Natural killer cell (primary cell): ENCODE results near the gene ANXA10. TPM values are rescaled to one million over a fixed set of nuclear protein-coding genes. Genes with fewer than 3 reads are reported as not detected.

Experiments
- ATAC-seq, 3 donors: fragments of 150-1000 bp in 2 of 3; fragments of 200-7000 bp in 1 of 3; cut with Tn5 transposase; 1 replicate in 1 of 3; 2 replicates in 2 of 3; pipeline ENCODE4 v1.10.0; 2021; ENCODE audit warnings: mild to moderate bottlenecking in 2 of 3, moderate library complexity in 2 of 3
- DNase-seq, 2 donors: peaks; one replicate each; pipeline versions ENCODE4 v3.0.0 to v3.0.0-alpha.2; 2013 to 2021; ENCODE audit warnings: mixed read lengths in 1 of 2
- H3K27ac ChIP-seq: one replicate; pipeline ENCODE4 v1.5.1; 2013; ENCODE audit warnings: mild to moderate bottlenecking, low read length
- H3K27me3 ChIP-seq: one replicate; pipeline ENCODE4 v1.6.1; 2013; ENCODE audit warnings: low read length; ENCODE audit not compliant: control insufficient read depth, insufficient read depth
- H3K36me3 ChIP-seq: one replicate; pipeline ENCODE4 v1.6.1; 2013; ENCODE audit warnings: low read length; ENCODE audit not compliant: control insufficient read depth, insufficient read depth
- H3K4me1 ChIP-seq: one replicate; pipeline ENCODE4 v1.6.1; 2013; ENCODE audit warnings: low read length; ENCODE audit not compliant: control insufficient read depth, insufficient read depth
- H3K4me3 ChIP-seq: one replicate; pipeline ENCODE4 v1.5.1; 2013; ENCODE audit warnings: low read length
- H3K9me3 ChIP-seq: one replicate; pipeline ENCODE4 v1.6.1; 2013; ENCODE audit warnings: low read length; ENCODE audit not compliant: control insufficient read depth, insufficient read depth
- H3K27ac Mint-ChIP-seq, 2 donors: one replicate each; pipeline ENCODE4 v1.8.0; 2022; ENCODE audit warnings: mild to moderate bottlenecking in 2 of 2, mixed read lengths in 2 of 2, moderate library complexity in 1 of 2
- H3K27me3 Mint-ChIP-seq, 2 donors: one replicate each; pipeline ENCODE4 v1.8.0; 2022; ENCODE audit warnings: low read depth in 2 of 2, mixed read lengths in 2 of 2
- H3K36me3 Mint-ChIP-seq: one replicate; pipeline ENCODE4 v1.8.0; 2022; ENCODE audit warnings: mixed read lengths
- H3K4me1 Mint-ChIP-seq, 2 donors: one replicate each; pipeline ENCODE4 v1.8.0; 2022; ENCODE audit warnings: mixed read lengths in 2 of 2
- H3K4me3 Mint-ChIP-seq: one replicate; pipeline ENCODE4 v1.8.0; 2022; ENCODE audit warnings: mild to moderate bottlenecking, moderate library complexity, mixed read lengths
- H3K9me3 Mint-ChIP-seq, 2 donors: one replicate each; pipeline ENCODE4 v1.8.0; 2022; ENCODE audit warnings: mixed read lengths in 2 of 2
- WGBS: methylation state at CpG from one replicate; pipeline ENCODE4 v1.1.7; 2013; ENCODE audit warnings: missing lambda C conversion rate; ENCODE audit not compliant: insufficient coverage; 5-methylcytosine and 5-hydroxymethylcytosine counted together
- intact Hi-C: fragments of 100-400 bp; cut with micrococcal nuclease; formaldehyde crosslinking; loops from one replicate; pipeline ENCODE4 v1.14.2; 2022
- total RNA-seq, 4 donors: library from RNA; stranded (reverse); fragments of 120-200 nt in 1 of 4; gene quantifications; one replicate each; pipeline versions ENCODE4 v1.2.3 to v1.2.4, GENCODE V29; 2013 to 2022
- TF ChIP-seq, protein P1 (sequence below): fragments of 200-600 bp; IDR thresholded peaks from one replicate; pipeline ENCODE4 v1.8.0; 2022; ENCODE audit warnings: antibody characterized with exemption

The ANXA10 gene
- total RNA-seq, 3 donors from 2014 or later (not counting 1 experiment from before 2014, with no cell fraction given) = not detected

DNA sequence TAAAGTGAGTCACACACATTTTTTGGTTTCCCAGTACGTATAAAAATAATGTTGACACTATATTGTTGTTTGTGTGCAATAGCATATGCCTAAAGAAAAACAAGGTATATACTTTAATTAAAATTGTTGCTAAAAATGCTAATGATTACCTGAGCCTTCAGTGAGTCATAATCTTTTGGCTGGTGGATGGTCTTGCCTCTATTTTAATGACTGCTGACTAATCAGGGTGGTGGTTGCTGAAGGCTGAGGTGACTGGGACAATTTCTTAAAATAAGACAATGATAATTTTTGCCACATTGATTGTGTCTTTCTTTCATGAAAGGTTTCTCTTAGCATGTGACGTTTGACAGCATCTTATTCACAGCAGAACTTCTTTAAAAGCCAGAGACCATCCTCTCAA, 21.0 kb upstream of the ANXA10 start:
- no peak for ATAC-seq
- Mint-ChIP-seq H3K4me3 (no peak overlapping the region), H3K36me3 (no peaks in the 10 kb centered on the region), H3K4me1 (no peaks in the 10 kb centered on the region), H3K9me3 (peaks cover 4 to 8% of the 10 kb centered on the region in 2 donors), H3K27me3 (no peaks in the 10 kb centered on the region), H3K27ac (no peak overlapping the region)
- WGBS = 63% methylated on average over 1 of the region's 2 CpGs
- Histone ChIP-seq H3K27ac (no peak overlapping the region), H3K4me1 (no peaks in the 10 kb centered on the region), H3K4me3 (no peak overlapping the region), H3K36me3 (no peaks in the 10 kb centered on the region), H3K27me3 (no peaks in the 10 kb centered on the region), H3K9me3 (no peaks in the 10 kb centered on the region)
- TF ChIP-seq, protein P1, sequence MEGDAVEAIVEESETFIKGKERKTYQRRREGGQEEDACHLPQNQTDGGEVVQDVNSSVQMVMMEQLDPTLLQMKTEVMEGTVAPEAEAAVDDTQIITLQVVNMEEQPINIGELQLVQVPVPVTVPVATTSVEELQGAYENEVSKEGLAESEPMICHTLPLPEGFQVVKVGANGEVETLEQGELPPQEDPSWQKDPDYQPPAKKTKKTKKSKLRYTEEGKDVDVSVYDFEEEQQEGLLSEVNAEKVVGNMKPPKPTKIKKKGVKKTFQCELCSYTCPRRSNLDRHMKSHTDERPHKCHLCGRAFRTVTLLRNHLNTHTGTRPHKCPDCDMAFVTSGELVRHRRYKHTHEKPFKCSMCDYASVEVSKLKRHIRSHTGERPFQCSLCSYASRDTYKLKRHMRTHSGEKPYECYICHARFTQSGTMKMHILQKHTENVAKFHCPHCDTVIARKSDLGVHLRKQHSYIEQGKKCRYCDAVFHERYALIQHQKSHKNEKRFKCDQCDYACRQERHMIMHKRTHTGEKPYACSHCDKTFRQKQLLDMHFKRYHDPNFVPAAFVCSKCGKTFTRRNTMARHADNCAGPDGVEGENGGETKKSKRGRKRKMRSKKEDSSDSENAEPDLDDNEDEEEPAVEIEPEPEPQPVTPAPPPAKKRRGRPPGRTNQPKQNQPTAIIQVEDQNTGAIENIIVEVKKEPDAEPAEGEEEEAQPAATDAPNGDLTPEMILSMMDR = no peak
- no peak for DNase-seq
- intact Hi-C loops = no loop called here

DNA sequence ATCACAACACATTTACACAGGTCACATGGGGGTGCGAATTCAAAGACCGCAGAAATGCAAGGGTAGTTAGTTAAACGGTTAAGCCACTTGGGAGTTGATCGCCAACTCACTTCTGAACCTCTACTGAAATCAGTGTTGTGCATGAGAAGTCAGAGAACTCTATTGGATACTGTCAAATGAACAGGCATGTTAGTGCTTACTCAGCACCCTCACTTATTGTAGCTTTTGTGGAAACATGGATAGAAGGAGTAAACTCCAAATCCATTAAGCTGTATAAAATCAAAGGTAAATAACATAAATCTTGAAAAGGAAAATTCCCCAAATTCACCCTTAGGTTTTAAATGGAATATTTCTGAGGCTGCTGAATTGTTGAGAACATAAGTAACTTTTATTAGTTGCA, 17.5 kb upstream of the ANXA10 start:
- H3K9me3 ChIP-seq = no peaks in the 10 kb centered on the region
- H3K27ac Mint-ChIP-seq = no peak overlapping the region
- DNase-seq (no peak), ATAC-seq (no peak)
- H3K36me3 ChIP-seq = no peaks in the 10 kb centered on the region
- no peaks in the 10 kb centered on the region for H3K27me3 ChIP-seq
- no peaks in the 10 kb centered on the region for H3K36me3 Mint-ChIP-seq
- peaks cover 0 to 3% of the 10 kb centered on the region in 2 donors for H3K9me3 Mint-ChIP-seq
- no peak overlapping the region for H3K4me3 ChIP-seq
- no peak overlapping the region for H3K4me3 Mint-ChIP-seq
- no peaks in the 10 kb centered on the region for H3K4me1 Mint-ChIP-seq
- no peaks in the 10 kb centered on the region for H3K27me3 Mint-ChIP-seq
- H3K4me1 ChIP-seq = no peaks in the 10 kb centered on the region
- WGBS = 95% methylated on average over 4 of the region's 4 CpGs
- TF ChIP-seq, protein P1 = no peak
- no peak overlapping the region for H3K27ac ChIP-seq
- intact Hi-C loops = no loop called here

DNA sequence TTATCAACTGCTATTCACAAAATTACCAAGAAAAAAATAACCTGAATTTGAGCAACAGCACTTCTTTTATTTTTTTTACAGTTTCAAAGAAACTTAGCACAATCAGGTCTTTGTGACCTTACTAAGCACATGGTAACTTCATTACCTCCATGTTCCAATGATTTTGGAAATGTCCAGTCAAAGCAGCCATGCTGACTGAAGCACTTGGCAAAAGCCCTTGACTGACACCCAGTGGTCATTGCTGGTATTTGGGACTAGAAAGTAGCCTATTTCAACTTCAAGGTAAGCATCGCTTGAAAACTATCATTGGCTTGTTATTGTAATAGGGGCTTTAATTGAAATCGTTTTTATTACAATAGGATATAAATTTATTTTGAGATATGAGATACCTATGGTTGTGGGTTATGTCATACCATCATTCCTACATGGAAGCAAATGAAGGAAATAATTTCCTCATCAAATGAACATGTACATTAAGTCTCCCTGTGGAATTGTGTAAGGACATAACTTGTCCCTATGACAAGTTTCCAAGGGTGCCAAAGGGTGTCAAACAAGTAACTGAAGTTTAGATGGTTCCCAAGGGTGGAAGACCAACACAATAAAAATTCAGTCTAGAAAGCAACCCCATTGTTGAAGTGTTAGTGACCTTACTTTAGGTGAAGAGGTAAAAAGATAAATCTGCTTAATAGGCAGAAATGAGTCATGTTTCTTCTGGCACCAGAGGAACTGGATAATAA, 15.2 kb upstream of the ANXA10 start:
- Mint-ChIP-seq H3K36me3 (no peaks in the 10 kb centered on the region), H3K27ac (no peak overlapping the region), H3K27me3 (no peaks in the 10 kb centered on the region), H3K4me1 (no peaks in the 10 kb centered on the region), H3K4me3 (no peak overlapping the region), H3K9me3 (peaks cover 0 to 2% of the 10 kb centered on the region in 2 donors)
- no peak for ATAC-seq
- peak in 1 of 2 donors; percentile 37 for DNase-seq
- 20% methylated on average over 1 of the region's 2 CpGs for WGBS
- Histone ChIP-seq H3K36me3 (no peaks in the 10 kb centered on the region), H3K4me1 (no peaks in the 10 kb centered on the region), H3K4me3 (no peak overlapping the region), H3K9me3 (no peaks in the 10 kb centered on the region), H3K27me3 (no peaks in the 10 kb centered on the region), H3K27ac (no peak overlapping the region)
- intact Hi-C loops = no loop called here
- TF ChIP-seq, protein P1 = no peak
